GM21786 (cell line): ENCODE data around the gene EIF1AD.

Source experiments
- ATAC-seq: cut with Tn5 transposase; IDR thresholded peaks from one replicate; pipeline ENCODE4 v1.9.1; 2021; ENCODE audit not compliant: unreplicated experiment

Gene EIF1AD

DNA sequence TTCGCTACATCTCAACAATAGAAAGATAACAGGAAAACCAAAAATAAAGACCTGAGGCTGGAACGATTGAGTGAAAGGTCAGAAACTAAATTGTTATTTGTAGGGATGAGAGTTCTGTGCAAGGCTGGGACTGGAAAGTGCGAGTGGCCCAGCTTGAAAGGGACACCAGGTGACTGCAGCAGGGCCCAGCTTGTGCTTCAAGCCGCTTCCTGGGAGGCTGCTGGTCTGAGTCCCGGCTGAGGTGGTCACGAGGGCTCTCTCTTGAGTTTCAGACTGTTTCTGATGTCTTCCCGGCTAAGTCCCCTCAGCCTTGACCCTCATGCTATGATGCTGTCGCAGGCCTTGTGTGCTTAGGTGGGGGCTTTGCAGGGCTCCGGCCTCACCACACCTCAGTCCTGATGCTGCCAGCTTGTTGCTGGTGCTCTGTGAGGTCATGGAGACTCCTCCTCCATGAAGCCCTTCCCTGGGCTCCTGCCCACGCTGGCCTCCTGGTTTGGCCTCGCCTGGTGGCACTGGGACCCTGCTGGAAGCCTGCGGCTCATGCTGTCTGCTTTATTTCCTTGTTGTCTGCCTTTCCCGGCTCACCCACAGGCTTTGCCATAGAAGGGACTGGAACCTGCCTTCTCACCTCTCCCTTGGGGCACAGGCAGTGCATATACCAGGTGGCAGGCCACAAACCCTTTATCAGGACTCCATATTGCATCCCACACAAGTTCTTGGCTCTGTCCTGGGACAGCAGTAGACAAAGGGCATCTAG is 4.4 kb upstream of the EIF1AD start:
- ATAC-seq, result no peak

GRCh38 chr11:66004186-66004585 is 2.2 kb upstream of the EIF1AD start:
- ATAC-seq, result no peak

DNA sequence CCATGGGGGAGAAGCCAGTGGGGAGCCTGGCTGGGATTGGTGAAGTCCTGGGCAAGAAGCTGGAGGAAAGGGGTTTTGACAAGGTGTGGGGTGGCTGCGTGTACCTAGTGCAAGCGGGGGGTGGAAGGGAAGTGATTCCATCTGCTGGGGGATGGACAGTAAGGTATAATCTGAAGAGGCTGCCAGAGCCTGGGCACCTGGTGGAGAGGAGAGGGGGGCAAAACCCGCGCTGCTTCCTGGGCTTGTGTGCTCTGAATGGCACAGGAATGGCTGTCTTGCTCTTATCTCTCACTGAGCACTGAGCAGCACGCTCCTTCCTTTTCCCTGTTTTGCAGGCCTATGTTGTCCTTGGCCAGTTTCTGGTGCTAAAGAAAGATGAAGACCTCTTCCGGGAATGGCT is 1.3 kb upstream of the EIF1AD start:
- no peak for ATAC-seq

- ATAC-seq, result peak; percentile 37
Observed at GRCh38 chr11:66002648-66003225, 780 bp upstream of the EIF1AD start.

- no peak for ATAC-seq
Observed at GRCh38 chr11:65997286-65997685, 4.7 kb downstream of the EIF1AD start.

- no peak for ATAC-seq
Observed at GRCh38 chr11:65992056-65992455, 9.9 kb downstream of the EIF1AD start.

DNA sequence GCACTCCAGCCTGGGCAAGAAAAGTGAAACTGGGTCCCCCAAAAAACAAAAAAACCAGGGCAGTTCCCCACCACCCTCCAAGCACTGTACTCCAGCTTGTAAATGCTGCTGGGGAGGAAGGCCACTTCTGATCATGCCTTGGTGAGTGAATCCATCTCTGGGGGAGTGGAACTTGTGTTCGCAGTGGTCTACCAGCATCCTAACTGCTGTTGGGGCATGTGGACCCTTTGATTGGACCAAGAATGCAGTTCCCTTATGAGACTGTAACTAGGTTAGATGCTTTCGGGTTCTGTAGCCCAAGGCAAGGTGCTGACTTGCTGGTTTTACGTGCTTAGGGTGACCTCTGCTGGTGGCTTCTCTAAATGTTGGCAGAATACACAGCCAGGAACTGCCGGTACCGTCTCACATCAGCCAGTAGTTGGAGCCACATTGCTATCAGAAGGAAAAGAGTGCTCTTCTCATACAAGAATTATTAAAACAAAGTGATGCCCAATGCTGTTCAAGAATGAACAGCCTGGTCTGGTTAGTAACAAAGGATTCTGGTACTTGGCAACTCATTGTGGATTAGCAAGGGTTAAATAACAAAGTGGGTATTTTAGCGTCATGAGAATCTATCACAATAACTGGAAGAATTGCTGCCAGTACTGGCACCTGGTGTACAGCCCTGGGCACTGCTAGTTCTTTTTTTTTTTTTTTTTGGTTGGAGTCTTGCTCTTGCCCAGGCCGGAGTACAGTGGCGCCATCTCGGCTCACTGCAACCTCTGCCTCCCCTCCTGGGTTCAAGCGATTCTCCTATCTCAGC is 13.0 kb downstream of the EIF1AD start:
- ATAC-seq, result peak; percentile 80

- no peak for ATAC-seq
Observed at GRCh38 chr11:65987336-65987735, 14.6 kb downstream of the EIF1AD start.

- no peak for ATAC-seq
Observed at GRCh38 chr11:65983589-65983987, 18.4 kb downstream of the EIF1AD start.

DNA sequence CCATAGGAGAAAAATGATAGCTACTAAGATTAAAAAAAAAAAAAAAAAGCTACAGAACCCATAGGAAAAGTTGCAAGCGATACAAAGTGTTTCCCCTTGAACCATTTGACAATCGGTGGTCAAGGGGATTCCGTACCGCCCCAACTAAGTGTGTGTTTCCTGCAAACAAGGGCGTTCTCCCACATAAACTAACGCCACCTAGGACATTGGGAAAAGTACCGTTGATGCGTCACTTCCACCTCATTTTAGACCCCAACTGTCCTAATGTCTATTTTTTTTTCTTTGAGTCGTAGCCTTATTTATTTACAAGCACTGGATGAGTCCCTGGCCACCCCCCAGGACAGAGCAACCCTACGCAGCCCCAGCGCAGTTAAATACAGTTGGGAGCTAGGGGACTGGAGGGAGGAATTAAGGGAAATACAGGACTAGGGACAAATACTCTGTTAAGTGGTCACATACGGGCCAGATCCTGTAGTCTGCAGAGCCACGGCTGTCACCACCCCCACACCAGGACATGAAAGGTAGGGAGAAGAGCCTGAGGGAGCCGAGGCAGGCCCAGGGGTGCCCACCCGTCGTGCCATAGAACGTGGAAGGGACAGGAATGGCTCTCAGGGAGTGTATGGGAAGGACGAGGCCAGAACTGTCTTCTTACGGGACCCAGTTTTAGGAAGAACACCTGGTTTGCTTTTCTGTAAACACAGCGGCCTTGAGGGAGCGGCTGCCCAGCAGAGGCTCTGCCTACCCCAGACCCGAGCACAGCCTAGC is 19.0 kb downstream of the EIF1AD start:
- ATAC-seq, result no peak

- no peak for ATAC-seq
Observed at GRCh38 chr11:65981972-65982823, 19.8 kb downstream of the EIF1AD start.

GRCh38 chr11:65981101-65981740 is 20.7 kb downstream of the EIF1AD start:
- no peak for ATAC-seq

DNA sequence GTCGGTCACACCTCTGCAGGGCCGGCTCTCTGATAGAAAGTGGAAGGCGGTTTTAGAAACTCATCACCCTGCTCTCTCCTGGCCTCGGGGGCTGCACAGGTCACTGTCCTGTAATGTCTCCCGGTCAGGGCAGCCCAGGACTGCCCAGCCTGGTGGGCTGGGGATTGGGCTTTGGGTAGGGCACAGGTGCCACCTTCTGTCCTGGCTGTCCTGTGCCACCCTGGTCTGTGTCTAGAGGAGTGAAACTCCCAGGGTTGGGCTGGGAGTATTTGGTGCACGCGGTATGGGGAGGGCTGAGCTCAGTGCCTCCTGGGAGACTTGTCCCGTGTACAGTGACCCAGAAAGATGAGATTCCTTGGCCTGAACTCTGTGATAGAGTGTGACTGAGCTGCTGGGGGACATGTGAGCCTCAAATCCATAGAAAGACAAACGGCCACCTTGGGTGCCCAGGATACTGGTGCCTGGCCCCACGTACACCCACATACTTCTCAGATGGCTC is 22.6 kb downstream of the EIF1AD start:
- ATAC-seq, result no peak

DNA sequence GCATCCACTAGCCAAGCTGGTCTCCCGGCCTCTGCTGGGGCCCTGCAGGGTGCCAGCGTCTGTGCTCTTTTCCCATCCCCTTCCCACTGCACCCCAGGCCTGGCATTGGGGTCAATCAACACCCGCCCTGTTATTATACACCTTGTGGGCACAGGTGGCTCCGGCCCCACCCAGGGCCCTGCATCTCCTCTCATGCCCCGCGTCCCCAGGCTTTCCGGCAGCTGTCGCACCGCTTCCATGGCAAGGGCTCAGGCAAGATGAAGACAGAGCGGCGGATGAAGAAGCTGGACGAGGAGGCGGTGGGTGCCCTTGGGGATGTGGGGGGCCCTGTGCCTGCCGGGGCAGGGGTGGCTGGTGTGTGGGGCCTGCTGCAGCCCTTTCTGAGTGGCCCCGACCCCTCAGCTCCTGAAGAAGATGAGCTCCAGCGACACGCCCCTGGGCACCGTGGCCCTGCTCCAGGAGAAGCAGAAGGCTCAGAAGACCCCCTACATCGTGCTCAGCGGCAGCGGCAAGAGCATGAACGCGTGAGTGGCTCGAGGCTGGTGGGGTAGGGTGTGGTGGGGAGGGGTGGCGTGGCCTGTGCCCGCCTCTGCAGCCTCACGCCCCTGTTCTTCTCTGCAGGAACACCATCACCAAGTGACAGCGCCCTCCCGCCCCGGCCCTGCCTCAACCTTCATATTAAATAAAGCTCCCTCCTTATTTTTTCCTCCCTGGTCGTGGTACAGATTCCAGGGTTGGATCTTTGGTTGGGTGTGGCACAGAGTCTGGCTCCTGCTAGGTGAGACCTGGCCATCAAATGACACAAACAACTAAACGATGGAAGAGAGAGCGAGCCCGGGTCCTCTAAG is 23.3 kb downstream of the EIF1AD start:
- ATAC-seq, result no peak

- no peak for ATAC-seq
Observed at GRCh38 chr11:65977621-65978390, 24.2 kb downstream of the EIF1AD start.

DNA sequence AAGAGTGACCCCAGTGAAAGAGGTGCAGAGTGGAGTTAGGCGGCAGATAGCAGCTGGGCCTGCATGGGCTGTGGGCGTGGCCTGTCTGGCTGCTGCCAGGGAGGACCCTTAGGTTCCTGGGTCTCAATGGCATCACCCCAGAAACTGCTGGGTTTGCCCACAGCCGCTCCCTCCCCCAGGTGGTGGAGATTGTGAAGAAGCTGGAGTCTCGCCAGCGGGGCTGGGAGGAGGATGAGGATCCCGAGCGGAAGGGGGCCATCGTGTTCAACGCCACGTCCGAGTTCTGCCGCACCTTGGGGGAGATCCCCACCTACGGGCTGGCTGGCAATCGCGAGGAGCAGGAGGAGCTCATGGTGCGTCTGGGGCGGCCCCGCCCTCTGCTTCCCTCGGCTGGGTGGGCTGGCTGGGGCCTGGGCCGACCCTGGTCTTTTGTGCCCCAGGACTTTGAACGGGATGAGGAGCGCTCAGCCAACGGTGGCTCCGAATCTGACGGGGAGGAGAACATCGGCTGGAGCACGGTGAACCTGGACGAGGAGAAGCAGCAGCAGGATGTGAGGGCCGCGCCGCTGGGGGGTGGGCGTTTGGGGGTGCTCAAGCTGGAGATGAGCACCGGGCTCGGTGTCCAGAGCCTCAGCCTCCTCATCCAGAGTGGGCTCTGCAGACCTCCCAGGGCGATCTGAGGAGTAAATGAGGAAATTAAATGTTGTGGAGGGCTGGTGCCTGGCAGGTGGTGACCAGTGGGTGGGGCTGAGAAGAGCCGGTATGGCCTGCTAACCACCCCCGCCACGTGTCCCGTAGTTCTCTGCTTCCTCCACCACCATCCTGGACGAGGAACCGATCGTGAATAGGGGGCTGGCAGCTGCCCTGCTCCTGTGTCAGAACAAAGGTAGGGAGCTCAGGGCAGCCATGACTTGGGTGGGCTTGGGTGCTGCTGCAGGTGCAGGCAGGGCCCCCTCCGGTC is 25.5 kb downstream of the EIF1AD start:
- no peak for ATAC-seq

DNA sequence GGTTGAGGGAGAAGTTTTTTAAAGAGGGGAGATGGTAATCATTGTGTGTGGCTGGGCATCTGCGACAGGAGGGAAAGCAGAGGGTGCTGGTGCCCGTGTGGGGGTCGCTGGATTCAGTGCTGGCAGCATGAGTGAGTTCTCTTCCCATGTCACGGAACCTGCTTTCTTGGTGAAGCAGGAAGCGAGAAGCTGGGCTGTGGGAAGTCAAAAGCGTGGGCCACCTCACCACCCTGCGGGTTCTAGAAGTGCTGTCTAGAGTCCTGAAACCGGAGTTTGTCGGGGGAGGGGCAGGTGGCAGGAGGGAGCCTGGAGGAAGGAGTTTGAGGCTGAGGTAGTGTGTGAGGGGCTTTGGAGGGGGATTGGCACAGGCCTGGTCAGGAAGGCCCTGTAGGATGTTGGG is 26.2 kb downstream of the EIF1AD start:
- ATAC-seq, result no peak
